K562 (cell line): ENCODE results near the gene TAOK2. TPM values are rescaled to one million over a fixed set of nuclear protein-coding genes. Genes with fewer than 3 reads are reported as not detected.

ENCODE experiments used
- ARNT ChIP-seq, 2 experiments: fragments of 450-650 bp; IDR thresholded peaks; 2 replicates each; pipeline ENCODE4 v1.6.1; 2016; ENCODE audit warnings: mild to moderate bottlenecking in 1 of 2
- ASH1L ChIP-seq: fragments of 450-650 bp; IDR thresholded peaks from 2 replicates; pipeline ENCODE4 v1.6.1; 2018; ENCODE audit warnings: borderline replicate concordance, mild to moderate bottlenecking, low read depth; ENCODE audit not compliant: partially characterized antibody
- BRD4 ChIP-seq: fragments of 200-600 bp; sonication (generic); IDR thresholded peaks from 2 replicates; pipeline ENCODE4 v1.6.1; 2017; ENCODE audit warnings: inconsistent platforms
- CHD1 ChIP-seq: fragments of 200-600 bp; sonication (generic); IDR thresholded peaks from one replicate; pipeline ENCODE4 v1.6.1; 2012; ENCODE audit warnings: mild to moderate bottlenecking, moderate library complexity, low read length, inconsistent platforms
- DDX20 ChIP-seq: fragments of 450-650 bp; IDR thresholded peaks from 2 replicates; pipeline ENCODE4 v1.6.1; 2016; ENCODE audit warnings: missing genetic modification characterization, low read depth, mild to moderate bottlenecking, missing compliant biosample characterization, moderate library complexity
- DIDO1 ChIP-seq: fragments of 450-650 bp; IDR thresholded peaks from 2 replicates; pipeline ENCODE4 v1.6.1; 2016; ENCODE audit warnings: low read depth, missing biosample characterization, missing genetic modification characterization
- DPF2 ChIP-seq: fragments of 450-650 bp; IDR thresholded peaks from 2 replicates; pipeline ENCODE4 v1.6.1; 2016
- EHMT2 ChIP-seq: fragments of 450-650 bp; IDR thresholded peaks from 2 replicates; pipeline ENCODE4 v1.6.1; 2018; ENCODE audit warnings: antibody characterized with exemption
- ELF2 ChIP-seq: fragments of 250-450 bp; sonication (Bioruptor Pico); IDR thresholded peaks from 2 replicates; pipeline ENCODE4 v1.5.0; 2021; ENCODE audit warnings: mild to moderate bottlenecking
- ESRRA ChIP-seq: fragments of 450-650 bp; IDR thresholded peaks from 2 replicates; pipeline ENCODE4 v1.6.1; 2014; ENCODE audit warnings: low read depth, mild to moderate bottlenecking, moderate library complexity, borderline replicate concordance
- ETV6 ChIP-seq, 3 experiments: fragments of 150-350 bp in 1 of 3; sonication (generic) in 1 of 3; formaldehyde crosslinking in 1 of 3; IDR thresholded peaks; 2 replicates each; pipeline versions ENCODE4 v1.6.1 to v1.8.0; 2014 to 2022; ENCODE audit warnings: borderline replicate concordance in 2 of 3, low read depth in 2 of 3, antibody characterized with exemption in 1 of 3, low read length in 1 of 3, mild to moderate bottlenecking in 1 of 3, missing genetic modification reagents in 1 of 3
- FOXJ2 ChIP-seq: fragments of 200-800 bp; sonication (Bioruptor generic); IDR thresholded peaks from 2 replicates; pipeline ENCODE4 v1.6.1; 2016; ENCODE audit warnings: missing genetic modification characterization, missing compliant biosample characterization
- HCFC1 ChIP-seq: IDR thresholded peaks from 2 replicates; pipeline ENCODE4 v1.6.1; 2012; ENCODE audit warnings: low read depth, low read length, improper control_type of control experiment
- HDAC3 ChIP-seq: fragments of 450-650 bp; IDR thresholded peaks from 2 replicates; pipeline ENCODE4 v1.6.1; 2018; ENCODE audit warnings: borderline replicate concordance, mild to moderate bottlenecking, moderate library complexity; ENCODE audit not compliant: partially characterized antibody
- KLF13 ChIP-seq: fragments of 450-650 bp; IDR thresholded peaks from 2 replicates; pipeline ENCODE4 v1.6.1; 2016; ENCODE audit warnings: missing genetic modification characterization, low read depth, mild to moderate bottlenecking, missing compliant biosample characterization, moderate library complexity, borderline replicate concordance
- NCOA6 ChIP-seq: fragments of 450-650 bp; IDR thresholded peaks from 2 replicates; pipeline ENCODE4 v1.6.1; 2017; ENCODE audit warnings: mild to moderate bottlenecking
- PHF20 ChIP-seq: fragments of 450-650 bp; IDR thresholded peaks from 2 replicates; pipeline ENCODE4 v1.6.1; 2018; ENCODE audit not compliant: partially characterized antibody
- PML ChIP-seq: IDR thresholded peaks from 2 replicates; pipeline ENCODE4 v1.6.1; 2012; ENCODE audit warnings: low read length, inconsistent platforms
- SIN3B ChIP-seq: fragments of 450-650 bp; IDR thresholded peaks from 2 replicates; pipeline ENCODE4 v1.6.1; 2017; ENCODE audit warnings: low read depth, mild to moderate bottlenecking, moderate library complexity
- TBP ChIP-seq: optimal IDR thresholded peaks from 2 replicates; pipeline ENCODE3; 2011; ENCODE audit warnings: low read depth, low read length, improper control_type of control experiment
- ZNF507 ChIP-seq: conservative IDR thresholded peaks from 2 replicates; pipeline ENCODE4 v1.6.1; 2017; ENCODE audit warnings: missing genetic modification characterization, missing compliant biosample characterization
- ZNF766 ChIP-seq: fragments of 200-800 bp; sonication (Bioruptor generic); conservative IDR thresholded peaks from 2 replicates; pipeline ENCODE4 v1.6.1; 2016; ENCODE audit warnings: missing genetic modification characterization, missing compliant biosample characterization
- ZNF830 ChIP-seq: fragments of 250-450 bp; sonication (Bioruptor Pico); IDR thresholded peaks from 2 replicates; pipeline ENCODE4 v1.5.0; 2021; ENCODE audit warnings: mild to moderate bottlenecking
- polyA plus RNA-seq, 8 experiments: library from polyadenylated mRNA; depleted of rRNA in 4 of 8; stranded (reverse) in 5 of 8; unstranded in 3 of 8; fragments of >200 nt; fragmentation: Nextera tagmentation in 2 of 8; fragmentation: Illumina TruSeq in 1 of 8; extraction: Ambion mirVana in 2 of 8; extraction: Trizol in 1 of 8; gene quantifications; 2 replicates each; pipeline versions ENCODE4 v1.2.1 to v1.2.3, GENCODE V29; 2011 to 2014; ENCODE audit warnings: inconsistent platforms in 1 of 8, missing spikeins in 1 of 8
- total RNA-seq, 7 experiments: library from RNA; depleted of rRNA in 6 of 7; stranded (reverse); fragments of >200 nt in 6 of 7; fragmentation: Illumina TruSeq in 2 of 7; extraction: Trizol in 2 of 7; gene quantifications; 2 replicates each; pipeline versions ENCODE4 v1.2.1 to v1.2.3, GENCODE V29; 2011 to 2021; ENCODE audit warnings: low replicate concordance in 1 of 7
- TF ChIP-seq, protein P1 (sequence below): fragments of 450-650 bp; conservative IDR thresholded peaks from 2 replicates; pipeline ENCODE4 v1.6.1; 2016; ENCODE audit warnings: missing genetic modification characterization, low read depth, mild to moderate bottlenecking, control low read depth, missing compliant biosample characterization
- TF ChIP-seq, protein P2 (sequence below): conservative IDR thresholded peaks from 2 replicates; pipeline ENCODE4 v1.6.1; 2011; ENCODE audit warnings: low read depth, mild to moderate bottlenecking, low read length; ENCODE audit not compliant: control insufficient read depth
- TF ChIP-seq, protein P3 (sequence below): sonication (generic); formaldehyde crosslinking; IDR thresholded peaks from 2 replicates; pipeline ENCODE4 v1.8.1; 2023; ENCODE audit warnings: mild to moderate bottlenecking, missing genetic modification reagents

Gene TAOK2
- total and polyA plus RNA-seq, 9 of the 15 experiments (the other 6 are each of a cell fraction or from before 2014, with no cell fraction given) = 0.10 to 41.8 (median 13.7) TPM

DNA sequence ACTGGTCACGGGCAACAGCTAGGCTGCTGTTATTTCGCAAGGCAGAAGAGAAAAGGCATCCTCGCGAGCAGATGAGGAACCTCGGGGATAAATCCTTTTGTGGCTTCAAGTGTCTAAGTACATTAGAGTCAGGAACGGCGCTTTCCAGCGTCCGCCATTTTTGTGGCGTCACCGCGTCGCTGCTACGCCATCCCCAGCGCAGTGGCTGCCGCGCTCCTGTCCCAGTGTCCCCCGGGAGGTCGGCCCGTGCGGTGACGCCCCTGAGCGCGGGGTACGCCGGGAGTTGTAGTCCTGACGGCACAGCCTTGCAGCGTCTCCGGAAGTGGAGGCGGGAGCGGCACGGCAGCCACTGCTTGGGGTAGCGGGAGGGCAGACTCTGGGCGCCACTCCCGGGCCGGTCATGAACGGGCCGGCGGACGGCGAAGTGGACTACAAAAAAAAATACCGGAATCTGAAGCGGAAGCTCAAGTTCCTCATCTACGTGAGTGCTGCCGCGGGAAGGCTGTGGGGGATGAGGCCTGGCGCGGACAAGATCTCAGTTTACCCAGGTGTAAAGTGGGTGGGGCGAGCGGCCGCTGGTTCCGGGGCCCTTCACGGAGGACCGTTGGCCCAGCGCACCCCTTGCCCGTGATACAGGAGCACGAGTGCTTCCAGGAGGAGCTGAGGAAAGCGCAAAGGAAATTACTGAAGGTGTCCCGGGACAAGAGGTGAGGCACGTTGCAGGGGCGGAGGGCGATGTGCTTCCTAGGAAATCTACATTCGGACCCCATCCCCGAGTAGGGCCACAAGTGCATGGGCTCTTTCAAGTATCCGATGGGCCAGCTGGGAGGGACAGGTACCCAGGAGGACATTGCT, 22.5 kb downstream of the TAOK2 start, which contains the start of gene INO80E (continued):
- peak; percentile 55 for TF ChIP-seq ZNF766 (CRISPR knock-in tag)
- peak; percentile 66 for TF ChIP-seq PML
- TF ChIP-seq, protein P1, sequence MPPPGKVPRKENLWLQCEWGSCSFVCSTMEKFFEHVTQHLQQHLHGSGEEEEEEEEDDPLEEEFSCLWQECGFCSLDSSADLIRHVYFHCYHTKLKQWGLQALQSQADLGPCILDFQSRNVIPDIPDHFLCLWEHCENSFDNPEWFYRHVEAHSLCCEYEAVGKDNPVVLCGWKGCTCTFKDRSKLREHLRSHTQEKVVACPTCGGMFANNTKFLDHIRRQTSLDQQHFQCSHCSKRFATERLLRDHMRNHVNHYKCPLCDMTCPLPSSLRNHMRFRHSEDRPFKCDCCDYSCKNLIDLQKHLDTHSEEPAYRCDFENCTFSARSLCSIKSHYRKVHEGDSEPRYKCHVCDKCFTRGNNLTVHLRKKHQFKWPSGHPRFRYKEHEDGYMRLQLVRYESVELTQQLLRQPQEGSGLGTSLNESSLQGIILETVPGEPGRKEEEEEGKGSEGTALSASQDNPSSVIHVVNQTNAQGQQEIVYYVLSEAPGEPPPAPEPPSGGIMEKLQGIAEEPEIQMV (tag) = peak; percentile 69
- TF ChIP-seq KLF13 = no peak
- peak; percentile 98; the same call in 1 of the 2 replicates for TF ChIP-seq BRD4
- TF ChIP-seq CHD1 = peak; percentile 38
- TF ChIP-seq, protein P2, sequence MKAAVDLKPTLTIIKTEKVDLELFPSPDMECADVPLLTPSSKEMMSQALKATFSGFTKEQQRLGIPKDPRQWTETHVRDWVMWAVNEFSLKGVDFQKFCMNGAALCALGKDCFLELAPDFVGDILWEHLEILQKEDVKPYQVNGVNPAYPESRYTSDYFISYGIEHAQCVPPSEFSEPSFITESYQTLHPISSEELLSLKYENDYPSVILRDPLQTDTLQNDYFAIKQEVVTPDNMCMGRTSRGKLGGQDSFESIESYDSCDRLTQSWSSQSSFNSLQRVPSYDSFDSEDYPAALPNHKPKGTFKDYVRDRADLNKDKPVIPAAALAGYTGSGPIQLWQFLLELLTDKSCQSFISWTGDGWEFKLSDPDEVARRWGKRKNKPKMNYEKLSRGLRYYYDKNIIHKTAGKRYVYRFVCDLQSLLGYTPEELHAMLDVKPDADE = peak; percentile 96
- TF ChIP-seq, protein P3, sequence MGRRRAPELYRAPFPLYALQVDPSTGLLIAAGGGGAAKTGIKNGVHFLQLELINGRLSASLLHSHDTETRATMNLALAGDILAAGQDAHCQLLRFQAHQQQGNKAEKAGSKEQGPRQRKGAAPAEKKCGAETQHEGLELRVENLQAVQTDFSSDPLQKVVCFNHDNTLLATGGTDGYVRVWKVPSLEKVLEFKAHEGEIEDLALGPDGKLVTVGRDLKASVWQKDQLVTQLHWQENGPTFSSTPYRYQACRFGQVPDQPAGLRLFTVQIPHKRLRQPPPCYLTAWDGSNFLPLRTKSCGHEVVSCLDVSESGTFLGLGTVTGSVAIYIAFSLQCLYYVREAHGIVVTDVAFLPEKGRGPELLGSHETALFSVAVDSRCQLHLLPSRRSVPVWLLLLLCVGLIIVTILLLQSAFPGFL = no peak
- TF ChIP-seq TBP = peak; percentile 87
- TF ChIP-seq ARNT (IDR thresholded peaks at IDR 0.05) = peak in 1 of 2 experiments; percentile 48; a peak in 1 of 4 replicates
- no peak for TF ChIP-seq ASH1L
- TF ChIP-seq ETV6 (IDR thresholded peaks at IDR 0.05; ENCODE audit: borderline replicate concordance in 1 of 2, low read depth in 2 of 2, low read length in 1 of 2) = no peak
- TF ChIP-seq ETV6 (CRISPR knock-in tag; IDR thresholded peaks at IDR 0.05; ENCODE audit: borderline replicate concordance) = no peak
- peak; percentile 95 for TF ChIP-seq HCFC1
- TF ChIP-seq NCOA6 = peak; percentile 37; the same call in 1 of the 2 replicates
- peak; percentile 72 for TF ChIP-seq PHF20
- TF ChIP-seq SIN3B = peak; percentile 92
- TF ChIP-seq DIDO1 (tag) = peak; percentile 37
- no peak for TF ChIP-seq DDX20 (tag)
- 0 out of 2 replicates have a peak, but pooled peaks have one; percentile 6 for TF ChIP-seq DPF2
- peak; percentile 69; the same call in 1 of the 2 replicates for TF ChIP-seq FOXJ2 (tag)
- TF ChIP-seq ZNF507 (tag) = no peak
- no peak for TF ChIP-seq EHMT2
- peak; percentile 70; the same call in 1 of the 2 replicates for TF ChIP-seq ESRRA
- TF ChIP-seq ELF2 = peak; percentile 77
- TF ChIP-seq HDAC3 = no peak
- no peak for TF ChIP-seq ZNF830 (CRISPR knock-in tag)
